A549 treated with Mapracorat at 1 μM for 4 hours (cell line): ENCODE data around the gene RLF. TPM values are rescaled to one million over a fixed set of nuclear protein-coding genes. Genes with fewer than 3 reads are reported as not detected.

Source experiments
- total RNA-seq: library from RNA; stranded (reverse); fragments of 200-300 nt; extraction: Qiagen RNA extraction; gene quantifications from 5 replicates; pipeline ENCODE4 v1.2.3, GENCODE V29; 2022

Gene RLF, protein sequence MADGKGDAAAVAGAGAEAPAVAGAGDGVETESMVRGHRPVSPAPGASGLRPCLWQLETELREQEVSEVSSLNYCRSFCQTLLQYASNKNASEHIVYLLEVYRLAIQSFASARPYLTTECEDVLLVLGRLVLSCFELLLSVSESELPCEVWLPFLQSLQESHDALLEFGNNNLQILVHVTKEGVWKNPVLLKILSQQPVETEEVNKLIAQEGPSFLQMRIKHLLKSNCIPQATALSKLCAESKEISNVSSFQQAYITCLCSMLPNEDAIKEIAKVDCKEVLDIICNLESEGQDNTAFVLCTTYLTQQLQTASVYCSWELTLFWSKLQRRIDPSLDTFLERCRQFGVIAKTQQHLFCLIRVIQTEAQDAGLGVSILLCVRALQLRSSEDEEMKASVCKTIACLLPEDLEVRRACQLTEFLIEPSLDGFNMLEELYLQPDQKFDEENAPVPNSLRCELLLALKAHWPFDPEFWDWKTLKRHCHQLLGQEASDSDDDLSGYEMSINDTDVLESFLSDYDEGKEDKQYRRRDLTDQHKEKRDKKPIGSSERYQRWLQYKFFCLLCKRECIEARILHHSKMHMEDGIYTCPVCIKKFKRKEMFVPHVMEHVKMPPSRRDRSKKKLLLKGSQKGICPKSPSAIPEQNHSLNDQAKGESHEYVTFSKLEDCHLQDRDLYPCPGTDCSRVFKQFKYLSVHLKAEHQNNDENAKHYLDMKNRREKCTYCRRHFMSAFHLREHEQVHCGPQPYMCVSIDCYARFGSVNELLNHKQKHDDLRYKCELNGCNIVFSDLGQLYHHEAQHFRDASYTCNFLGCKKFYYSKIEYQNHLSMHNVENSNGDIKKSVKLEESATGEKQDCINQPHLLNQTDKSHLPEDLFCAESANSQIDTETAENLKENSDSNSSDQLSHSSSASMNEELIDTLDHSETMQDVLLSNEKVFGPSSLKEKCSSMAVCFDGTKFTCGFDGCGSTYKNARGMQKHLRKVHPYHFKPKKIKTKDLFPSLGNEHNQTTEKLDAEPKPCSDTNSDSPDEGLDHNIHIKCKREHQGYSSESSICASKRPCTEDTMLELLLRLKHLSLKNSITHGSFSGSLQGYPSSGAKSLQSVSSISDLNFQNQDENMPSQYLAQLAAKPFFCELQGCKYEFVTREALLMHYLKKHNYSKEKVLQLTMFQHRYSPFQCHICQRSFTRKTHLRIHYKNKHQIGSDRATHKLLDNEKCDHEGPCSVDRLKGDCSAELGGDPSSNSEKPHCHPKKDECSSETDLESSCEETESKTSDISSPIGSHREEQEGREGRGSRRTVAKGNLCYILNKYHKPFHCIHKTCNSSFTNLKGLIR (N-terminal part only)
- 4.9 to 6.0 TPM (median 5.7 TPM) in 5 replicates for total RNA-seq

DNA sequence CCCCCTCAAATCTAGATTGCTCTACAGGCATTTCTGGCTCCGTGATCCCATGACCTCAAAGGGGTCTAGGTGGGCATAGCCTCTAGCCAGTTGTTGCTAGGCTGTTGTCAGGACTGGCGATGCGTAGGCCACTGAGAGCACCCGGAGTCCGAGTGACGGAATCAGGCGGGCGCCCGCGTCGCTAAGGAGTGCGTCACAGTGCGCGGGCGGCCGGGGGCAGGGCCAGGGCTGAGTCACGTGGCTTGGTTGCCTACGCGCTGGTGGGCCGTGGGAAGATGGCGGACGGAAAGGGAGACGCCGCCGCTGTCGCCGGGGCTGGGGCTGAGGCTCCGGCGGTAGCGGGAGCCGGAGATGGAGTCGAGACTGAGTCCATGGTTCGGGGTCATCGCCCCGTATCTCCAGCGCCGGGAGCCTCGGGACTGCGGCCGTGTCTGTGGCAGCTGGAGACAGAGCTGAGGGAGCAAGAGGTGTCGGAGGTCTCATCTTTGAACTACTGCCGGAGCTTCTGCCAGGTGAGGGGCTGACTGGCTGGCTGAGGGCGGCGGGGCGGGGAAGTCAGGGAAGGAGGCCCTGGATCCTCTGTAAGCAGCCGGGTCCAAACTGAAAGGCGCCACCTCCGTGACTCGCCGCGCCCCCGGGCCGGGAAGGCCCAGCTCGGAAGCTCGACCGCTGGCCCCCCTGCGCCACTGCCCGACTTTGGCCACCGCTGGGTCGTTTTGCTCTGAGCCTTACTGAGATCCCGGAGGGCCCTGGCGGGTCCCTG is at the start of gene RLF:
RLF (plus strand) TSS at position 263 of the 763 bp plus-strand sequence; CDS start at position 276, 13 bp downstream.

DNA sequence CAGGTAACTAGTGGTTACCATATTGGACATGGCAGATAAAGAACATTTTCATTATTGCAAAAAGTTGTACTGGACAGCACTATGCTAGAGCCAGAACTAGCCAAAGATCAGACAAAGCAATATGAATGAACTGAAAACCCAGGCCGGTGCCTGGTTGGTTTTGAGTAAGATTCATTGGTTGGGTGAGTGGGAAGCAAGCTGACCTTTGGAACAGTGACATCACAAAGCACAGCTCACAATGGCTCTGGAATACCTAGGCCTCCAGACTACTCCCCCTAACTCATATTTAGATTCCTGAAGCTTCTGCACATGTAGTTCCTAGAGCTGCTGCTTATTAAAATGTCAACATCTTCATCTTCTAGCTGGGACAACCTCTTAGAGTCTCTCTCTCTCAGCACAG is 86.5 kb downstream of the RLF start, which contains the start of gene TMCO2:
TMCO2 (plus strand) TSS at position 283 of the 400 bp plus-strand sequence; CDS start at position 340, 57 bp downstream.

DNA sequence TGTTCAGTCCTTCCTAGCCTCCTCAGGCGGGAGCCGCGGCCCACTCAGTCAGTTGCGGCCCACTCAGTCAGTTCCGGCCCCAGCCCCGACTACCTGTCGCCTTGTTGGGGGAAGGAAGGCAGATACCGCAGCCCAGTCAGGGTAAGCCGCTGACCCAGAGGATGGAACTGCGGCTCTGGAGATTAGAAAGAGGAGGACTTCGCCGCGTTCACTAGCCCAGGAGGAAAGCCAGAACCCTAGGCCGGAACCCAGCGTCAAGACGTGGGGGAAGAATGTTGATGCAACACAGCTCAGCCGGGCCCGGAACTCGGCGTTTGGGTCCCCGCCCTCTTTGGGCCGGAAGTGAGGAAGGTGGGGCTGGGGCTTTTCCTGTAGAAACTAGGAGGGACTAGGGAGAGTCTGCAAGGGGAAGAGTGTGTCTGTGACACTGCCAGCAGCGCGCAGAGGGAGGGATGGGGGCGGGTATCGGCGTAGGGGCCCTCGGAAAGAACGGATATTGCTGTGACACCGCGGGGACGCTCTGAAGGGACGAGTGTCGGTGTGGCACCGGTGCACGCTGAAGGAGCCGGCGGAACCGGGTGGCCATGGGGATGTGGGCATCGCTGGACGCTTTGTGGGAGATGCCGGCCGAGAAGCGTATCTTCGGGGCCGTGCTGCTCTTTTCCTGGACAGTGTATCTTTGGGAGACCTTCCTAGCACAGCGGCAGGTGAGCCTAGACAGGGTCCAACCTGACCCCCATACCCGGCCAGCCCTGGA is 96.7 kb downstream of the RLF start, which contains the start of gene ZMPSTE24:
ZMPSTE24 (plus strand) TSS at position 549 of the 757 bp plus-strand sequence; CDS start at position 585, 36 bp downstream.

Other genes starting within 250 kb of the RLF start
- gene MFSD2A, start 206.2 kb upstream of the RLF start, total RNA-seq = 6.1 to 7.6 TPM (median 6.9 TPM) in 5 replicates
- gene CAP1, start 120.7 kb upstream of the RLF start, total RNA-seq = 206 to 279 TPM (median 236 TPM) in 5 replicates
- gene PPT1, start 64.1 kb upstream of the RLF start, total RNA-seq = 57.8 to 77.2 TPM (median 65.5 TPM) in 5 replicates
- not detected in 5 replicates for gene TMCO2, start 86.5 kb downstream of the RLF start, total RNA-seq
- gene ZMPSTE24, start 96.8 kb downstream of the RLF start, total RNA-seq = 35.7 to 38.8 TPM (median 37.6 TPM) in 5 replicates
- gene COL9A2, start 155.9 kb downstream of the RLF start, total RNA-seq = 0.11 to 0.56 TPM (median 0.29 TPM) in 5 replicates
- gene SMAP2, start 212.3 kb downstream of the RLF start, total RNA-seq = 8.5 to 11.0 TPM (median 9.3 TPM) in 5 replicates